Spleen (tissue), 7 donors: ENCODE measurements around the gene SPTLC3.

Source experiments
- POLR2A ChIP-seq, 3 donors: fragments of 450-650 bp; IDR thresholded peaks; one replicate each; pipeline ENCODE4 v1.5.1; 2017; ENCODE audit warnings: antibody characterized with exemption in 3 of 3, mild to moderate bottlenecking in 1 of 3
- TF ChIP-seq, protein P1 (sequence below), 11 experiments: fragments of 200-600 bp in 7 of 11; fragments of 450-650 bp in 4 of 11; sonication (generic) in 4 of 11; IDR thresholded peaks in 8 of 11; conservative IDR thresholded peaks in 3 of 11; 1 replicate in 7 of 11; 2 replicates in 4 of 11; pipeline versions ENCODE4 v1.4.0 to v1.8.0; 2016 to 2021; ENCODE audit warnings: antibody characterized with exemption in 11 of 11, inconsistent platforms in 4 of 11, mild to moderate bottlenecking in 1 of 11
- donor health status: DM: no; HTN: no; CAD: no; lungs with moderate emphysema.
- donor health status: DM: no; HTN: no; CAD: no.
- donor health status: DM: no; HTN: no; CAD: no.

DNA sequence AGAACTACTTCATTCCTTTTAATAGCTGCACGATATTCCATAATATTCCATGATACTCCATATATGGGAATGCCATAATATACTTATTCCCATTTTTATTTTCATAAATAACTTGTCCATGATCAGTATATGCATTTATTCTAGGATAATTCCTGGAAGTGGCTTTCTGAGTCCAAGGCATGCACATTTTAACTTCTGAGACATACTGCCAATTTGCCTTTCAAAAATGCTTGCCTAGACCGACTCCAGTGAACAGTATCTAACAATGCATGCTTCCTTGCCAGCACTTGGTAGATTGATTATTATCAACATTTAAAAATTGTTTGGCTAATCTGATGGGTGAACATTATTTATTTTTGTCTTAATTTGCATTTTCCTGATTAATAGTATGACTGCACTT, 54.0 kb downstream of the SPTLC3 start:
- TF ChIP-seq, protein P1, sequence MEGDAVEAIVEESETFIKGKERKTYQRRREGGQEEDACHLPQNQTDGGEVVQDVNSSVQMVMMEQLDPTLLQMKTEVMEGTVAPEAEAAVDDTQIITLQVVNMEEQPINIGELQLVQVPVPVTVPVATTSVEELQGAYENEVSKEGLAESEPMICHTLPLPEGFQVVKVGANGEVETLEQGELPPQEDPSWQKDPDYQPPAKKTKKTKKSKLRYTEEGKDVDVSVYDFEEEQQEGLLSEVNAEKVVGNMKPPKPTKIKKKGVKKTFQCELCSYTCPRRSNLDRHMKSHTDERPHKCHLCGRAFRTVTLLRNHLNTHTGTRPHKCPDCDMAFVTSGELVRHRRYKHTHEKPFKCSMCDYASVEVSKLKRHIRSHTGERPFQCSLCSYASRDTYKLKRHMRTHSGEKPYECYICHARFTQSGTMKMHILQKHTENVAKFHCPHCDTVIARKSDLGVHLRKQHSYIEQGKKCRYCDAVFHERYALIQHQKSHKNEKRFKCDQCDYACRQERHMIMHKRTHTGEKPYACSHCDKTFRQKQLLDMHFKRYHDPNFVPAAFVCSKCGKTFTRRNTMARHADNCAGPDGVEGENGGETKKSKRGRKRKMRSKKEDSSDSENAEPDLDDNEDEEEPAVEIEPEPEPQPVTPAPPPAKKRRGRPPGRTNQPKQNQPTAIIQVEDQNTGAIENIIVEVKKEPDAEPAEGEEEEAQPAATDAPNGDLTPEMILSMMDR (IDR thresholded peaks at IDR 0.05 in 8 of 11, conservative IDR thresholded peaks at IDR 0.05 in 3 of 11) = no peak
- TF ChIP-seq POLR2A (IDR thresholded peaks at IDR 0.05) = no peak
